ENCODE data around the gene C12orf75.

Gene C12orf75

GRCh38 chr12:105420046-105420445 lies 89.6 kb downstream of the C12orf75 start:
- no peak for DNase-seq

- peak; percentile 45 for DNase-seq
These were observed 90.3 kb downstream of the C12orf75 start for GRCh38 chr12:105420659-105421240.

All from MV-4-11 (cell line).